ENCODE measurements around the gene IFT172. TPM values are rescaled to one million over a fixed set of nuclear protein-coding genes. Genes with fewer than 3 reads are reported as not detected.
"Not testable (repeated sequence)": the region's sequence is repeated elsewhere in the genome, so short reads cannot be mapped to it uniquely, and the experiment has no call there.

Gene IFT172
- polyA plus RNA-seq, 4 donors, result 41.1 to 48.0 (median 41.4) TPM

DNA sequence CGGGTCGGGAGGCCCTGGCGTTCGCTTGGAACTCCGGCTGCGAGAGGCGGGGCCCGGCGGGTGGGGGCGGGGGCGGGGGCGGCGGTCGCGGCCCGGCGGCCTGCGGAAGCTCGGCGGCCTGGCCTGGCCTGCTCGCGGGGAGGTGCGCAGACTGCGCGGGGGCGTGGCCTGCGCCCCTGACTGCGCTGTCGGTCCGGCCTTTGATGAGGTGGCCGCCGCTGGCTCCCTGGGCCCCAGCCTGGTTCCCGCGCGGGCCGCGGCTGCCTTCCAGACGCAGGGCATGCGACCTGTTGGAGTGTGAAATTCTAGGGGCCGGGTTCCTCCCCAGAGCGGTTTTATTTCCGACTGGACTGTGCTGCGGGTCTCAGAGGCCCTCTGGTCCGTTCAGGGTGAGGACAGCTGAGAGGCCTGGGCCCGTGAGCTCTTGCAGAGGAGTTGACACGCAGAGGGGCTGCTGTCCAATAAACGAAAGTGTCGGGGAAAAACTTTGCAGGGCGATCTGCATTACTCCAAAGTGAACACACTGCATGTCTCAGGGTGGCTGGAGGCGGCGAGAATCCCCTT lies 60.5 kb downstream of the IFT172 start:
- peak in 2 of 4 donors; percentile 61 to 63 for DNase-seq (ENCODE audit: low read depth in 4 of 4, low spot score in 3 of 4)

DNA sequence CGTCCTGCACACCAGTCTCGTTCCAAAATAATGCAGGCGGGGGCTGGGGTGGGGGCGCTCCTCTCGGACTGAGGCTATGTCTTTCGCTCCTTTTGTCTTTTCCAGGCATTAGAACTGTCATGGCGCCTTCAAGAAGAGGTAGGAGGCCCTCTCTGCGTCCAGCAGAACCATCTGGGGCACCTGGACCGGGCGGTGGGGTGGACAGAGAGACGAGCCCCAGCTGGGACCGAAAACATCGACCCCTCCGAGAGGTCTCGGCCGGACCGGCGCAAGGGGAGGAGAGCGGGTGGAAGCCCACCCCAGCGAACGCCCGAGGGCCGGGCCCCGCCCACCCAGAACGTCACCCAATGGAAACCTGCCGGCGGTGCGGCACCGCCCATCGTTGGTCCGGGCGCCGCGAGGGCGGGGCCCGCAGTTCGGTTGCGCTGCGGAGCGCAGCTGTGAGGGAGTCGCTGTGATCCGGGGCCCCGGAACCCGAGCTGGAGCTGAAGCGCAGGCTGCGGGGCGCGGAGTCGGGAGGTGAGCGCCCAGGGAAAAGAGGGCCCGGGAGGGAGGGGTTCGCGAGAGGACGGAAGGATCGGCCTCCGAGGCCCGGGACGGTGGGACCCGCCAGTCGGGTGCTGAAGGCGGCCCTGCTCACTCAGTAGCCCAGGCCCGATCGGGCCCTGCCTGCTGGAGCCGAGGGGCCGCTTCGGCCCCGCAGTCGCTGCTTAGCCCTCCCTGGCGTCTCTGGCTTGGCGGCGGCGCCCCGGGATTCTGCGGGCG lies 61.1 kb downstream of the IFT172 start, which contains the start of gene NRBP1:
TSS of gene NRBP1 (plus strand) at position 419 of the 765 bp plus-strand sequence. CDS start 4,643 bp downstream, outside the sequence.
- peak; percentile 91 to 96 (median 91) for DNase-seq (ENCODE audit: low read depth in 4 of 4, low spot score in 3 of 4)

DNA sequence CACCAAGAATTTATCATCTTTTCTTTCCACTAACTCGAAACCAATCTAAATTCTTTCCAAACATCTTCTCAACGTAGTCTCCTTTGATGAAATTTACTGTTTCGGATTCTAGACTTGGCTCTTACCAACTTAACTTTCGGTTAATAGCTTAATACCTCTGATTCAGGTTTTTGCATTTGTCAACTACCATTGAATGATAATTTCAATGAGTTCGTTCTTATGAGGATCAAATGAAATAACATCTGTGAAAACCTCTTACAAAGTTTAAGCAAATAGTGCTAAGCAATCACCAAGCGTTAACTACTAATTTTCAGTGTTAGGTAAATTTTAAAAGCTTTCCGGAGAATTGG lies 61.7 kb downstream of the IFT172 start:
- no peak for DNase-seq (ENCODE audit: low read depth in 4 of 4, low spot score in 3 of 4)

DNA sequence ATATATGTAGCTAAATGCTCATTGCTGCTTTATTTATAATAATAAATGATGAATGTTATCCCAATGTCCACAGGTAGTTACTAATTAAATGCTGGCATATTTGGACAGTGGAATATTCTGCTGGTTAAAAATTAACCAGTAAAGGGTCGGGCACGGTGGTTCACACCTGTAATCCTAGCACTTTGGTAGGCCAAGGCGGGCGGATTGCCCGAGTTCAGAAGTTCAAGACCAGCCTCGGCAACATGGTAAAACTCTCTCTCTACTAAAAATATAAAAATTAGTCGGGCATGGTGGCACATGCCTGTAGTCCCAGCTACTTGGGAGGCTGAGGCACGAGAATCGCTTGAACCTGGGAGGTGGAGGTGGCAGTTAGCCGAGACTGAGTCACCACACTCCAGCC lies 64.5 kb downstream of the IFT172 start:
- not testable (repeated sequence) for DNase-seq (ENCODE audit: low read depth in 4 of 4, low spot score in 3 of 4)

DNA sequence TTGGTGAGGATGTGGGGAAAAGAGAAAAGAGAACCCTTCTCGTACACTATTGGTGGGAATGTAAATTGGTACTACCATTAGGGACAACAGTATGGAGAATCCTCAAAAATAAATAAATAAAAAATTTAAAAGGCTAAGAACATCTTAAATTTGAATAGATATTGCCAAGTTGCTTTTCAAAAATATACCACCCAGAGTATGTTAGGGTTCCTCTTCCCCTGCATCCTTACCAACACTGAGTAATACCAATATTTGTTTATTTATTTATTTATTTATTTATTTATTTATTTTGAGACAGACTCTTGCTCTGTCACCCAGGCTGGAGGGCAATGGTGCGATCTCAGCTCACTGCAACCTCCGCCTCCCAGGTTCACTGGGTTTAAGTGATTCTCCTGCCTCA lies 66.6 kb downstream of the IFT172 start:
- DNase-seq (ENCODE audit: low read depth in 4 of 4, low spot score in 3 of 4), result no peak

DNA sequence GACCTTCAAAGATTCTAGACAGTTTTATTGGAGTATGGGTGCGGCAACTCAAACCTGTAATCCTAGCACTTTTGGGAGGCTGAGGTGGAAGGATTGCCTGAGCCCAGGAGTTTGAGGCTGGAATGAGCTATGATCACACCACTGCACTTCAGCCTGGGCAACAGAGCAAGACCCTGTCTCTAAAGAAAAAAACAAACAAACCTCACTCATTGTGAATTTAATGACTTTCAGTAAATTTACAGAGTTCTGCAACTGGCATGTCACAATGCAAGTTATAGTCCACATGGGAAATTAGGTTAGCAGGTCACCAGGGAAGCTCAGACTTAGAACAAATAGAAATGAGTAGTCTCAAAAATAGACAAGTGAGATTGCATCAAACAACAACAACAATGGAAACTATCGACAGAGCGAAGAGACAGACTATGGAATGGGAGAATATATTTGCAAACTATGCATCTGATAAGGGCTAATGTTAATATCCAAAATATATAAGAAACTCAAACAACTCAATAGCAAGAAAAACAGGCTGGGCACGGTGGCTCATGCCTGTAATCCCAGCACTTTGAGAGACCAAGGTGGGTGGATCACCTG lies 67.8 kb downstream of the IFT172 start:
- no peak for DNase-seq (ENCODE audit: low read depth in 4 of 4, low spot score in 3 of 4)

DNA sequence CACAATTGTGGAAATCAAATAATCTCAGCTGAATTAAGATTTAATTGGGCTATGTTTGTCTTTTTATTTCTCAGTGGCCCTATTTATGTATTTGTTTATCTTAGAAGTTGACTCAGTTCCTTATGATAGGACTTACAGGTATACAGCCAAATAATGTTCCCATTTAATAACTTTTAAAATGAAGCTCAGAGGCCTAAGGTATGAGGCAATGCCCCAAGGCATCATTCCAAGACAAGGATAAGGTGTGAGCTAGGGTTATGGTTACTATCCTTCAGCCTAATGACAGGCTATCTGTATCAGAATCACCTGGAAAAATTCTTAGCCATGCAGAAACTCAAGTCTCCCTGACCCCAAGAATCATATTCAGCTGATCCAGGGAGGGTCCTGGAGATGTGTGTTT lies 68.5 kb downstream of the IFT172 start:
- DNase-seq (ENCODE audit: low read depth in 4 of 4, low spot score in 3 of 4), result no peak

DNA sequence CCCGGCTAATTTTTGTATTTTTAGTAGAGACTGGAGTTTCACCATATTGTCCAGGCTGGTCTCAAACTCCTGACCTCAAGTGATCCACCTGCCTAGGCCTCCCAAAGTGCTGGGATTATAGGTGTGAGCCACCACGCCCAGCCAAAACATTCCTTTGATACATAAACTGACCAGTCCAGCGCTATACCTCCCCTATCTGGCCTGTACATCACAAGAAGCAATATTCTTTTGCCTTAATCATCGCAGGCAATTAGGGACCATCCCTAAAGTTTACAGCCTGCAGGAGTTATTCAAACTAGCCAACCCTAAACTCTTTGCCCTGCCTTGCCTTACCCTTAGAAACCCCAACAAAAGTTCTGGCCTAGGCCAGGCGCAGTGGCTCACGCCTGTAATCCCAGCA lies 73.4 kb downstream of the IFT172 start:
- no peak for DNase-seq (ENCODE audit: low read depth in 4 of 4, low spot score in 3 of 4)

DNA sequence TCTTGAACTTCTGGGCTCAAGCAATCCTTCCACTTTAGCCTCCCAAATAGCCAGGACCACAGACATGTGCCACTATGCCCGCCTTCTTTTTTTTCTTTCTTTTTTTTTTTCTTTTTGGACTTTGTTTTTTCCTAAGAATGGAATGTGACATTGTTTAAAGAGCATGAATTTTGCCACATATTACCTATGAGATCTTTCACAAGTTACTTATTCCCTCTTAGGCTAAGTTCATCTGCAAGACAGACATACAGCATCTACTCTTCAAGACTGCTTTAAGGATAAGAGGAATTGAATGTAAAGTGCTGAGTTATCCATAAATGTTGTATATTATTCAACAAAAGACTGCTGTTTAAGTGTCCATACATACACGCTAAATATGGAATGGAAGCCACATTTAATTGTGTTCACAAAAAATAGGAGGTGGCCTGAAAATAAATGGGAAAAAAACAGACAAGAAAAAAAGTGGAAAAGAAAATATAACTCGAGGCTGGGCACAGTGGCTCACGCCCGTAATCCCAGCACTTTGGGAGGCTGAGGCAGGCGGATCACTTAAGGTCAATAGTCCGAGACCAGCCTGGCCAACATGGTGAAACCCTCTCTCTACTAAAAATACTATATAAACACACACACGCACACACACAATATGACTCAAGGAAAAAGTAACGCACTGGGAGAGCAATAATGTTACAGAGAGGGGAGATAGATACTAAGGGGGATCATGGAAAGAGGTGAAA lies 77.0 kb downstream of the IFT172 start:
- DNase-seq (ENCODE audit: low read depth in 4 of 4, low spot score in 3 of 4), result no peak

DNA sequence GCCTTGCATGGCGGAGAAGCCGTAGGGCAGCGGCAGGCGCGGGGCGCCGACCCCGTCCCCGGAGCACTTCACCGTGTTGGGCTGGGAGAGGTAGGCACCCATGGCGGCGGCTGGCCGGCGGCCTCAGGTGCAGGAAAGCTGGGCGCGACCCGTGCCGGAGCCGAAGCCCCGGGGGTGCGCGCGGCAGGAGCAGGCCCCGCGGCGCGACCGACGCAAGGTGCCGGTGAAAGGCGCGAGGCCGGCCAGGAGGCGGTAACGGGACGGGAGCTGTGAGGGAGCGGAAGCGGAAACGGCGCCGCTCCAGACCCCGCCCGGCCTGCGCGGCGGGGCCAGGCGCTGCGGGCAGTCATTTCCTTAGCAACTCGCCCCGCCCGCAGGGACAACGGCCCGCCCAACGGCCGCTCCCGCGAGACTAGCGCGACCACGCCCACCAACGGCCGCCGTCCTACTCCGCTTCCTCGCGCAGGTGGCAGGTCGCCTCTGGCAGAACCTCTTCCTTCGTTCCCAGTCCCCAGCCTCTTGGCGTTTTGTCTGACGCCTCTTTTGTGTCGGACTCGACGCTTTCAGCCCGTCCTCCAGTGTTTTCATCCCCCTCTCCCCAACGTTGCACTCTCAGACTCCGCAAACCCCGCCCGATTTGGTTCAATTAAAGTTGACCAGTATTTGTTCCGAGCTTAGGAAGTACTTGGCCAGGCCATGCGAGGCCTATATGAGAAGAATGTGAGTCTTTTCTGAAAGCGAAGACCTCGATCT lies 80.0 kb downstream of the IFT172 start, which contains the start of gene PPM1G:
TSS of gene PPM1G (minus strand) at position 271 of the 753 bp plus-strand sequence. CDS start at position 102, 169 bp downstream.
- DNase-seq (ENCODE audit: low read depth in 4 of 4, low spot score in 3 of 4), result peak; percentile 85 to 91 (median 88)

DNA sequence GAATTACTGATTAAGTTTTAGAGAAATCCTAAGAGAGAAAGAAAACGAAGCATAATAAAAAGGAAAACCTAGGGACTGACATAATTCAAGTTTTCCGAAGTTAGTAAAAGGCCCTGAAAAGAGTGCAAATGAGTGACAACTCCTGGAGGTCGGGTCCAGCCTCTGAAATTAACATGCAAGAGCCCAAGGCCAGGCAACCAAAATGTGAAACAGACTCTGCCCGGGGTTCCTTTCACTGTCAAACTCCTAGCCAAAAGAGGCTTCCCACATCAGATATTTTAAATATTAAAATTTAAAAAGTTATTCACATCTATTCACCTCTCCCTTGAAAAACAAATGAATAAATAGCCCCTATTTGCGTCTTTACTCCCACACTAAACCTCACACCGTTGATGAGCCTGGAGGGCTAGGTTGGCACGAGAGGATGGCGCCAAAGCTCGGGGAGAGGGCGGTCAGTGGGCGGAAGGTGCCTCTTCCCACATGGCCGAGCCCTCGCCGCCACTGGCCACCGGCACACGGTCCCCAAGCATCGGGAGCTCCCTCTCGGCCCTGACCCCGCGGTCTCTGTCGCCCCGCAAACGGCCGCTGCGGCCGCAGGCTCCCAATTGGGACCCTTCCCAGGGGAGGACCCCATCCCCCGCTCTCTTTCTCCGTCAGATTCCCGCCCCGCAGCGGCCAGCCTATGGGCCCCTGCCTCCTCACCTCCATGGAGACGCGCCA lies 80.8 kb downstream of the IFT172 start:
- DNase-seq (ENCODE audit: low read depth in 4 of 4, low spot score in 3 of 4), result no peak

DNA sequence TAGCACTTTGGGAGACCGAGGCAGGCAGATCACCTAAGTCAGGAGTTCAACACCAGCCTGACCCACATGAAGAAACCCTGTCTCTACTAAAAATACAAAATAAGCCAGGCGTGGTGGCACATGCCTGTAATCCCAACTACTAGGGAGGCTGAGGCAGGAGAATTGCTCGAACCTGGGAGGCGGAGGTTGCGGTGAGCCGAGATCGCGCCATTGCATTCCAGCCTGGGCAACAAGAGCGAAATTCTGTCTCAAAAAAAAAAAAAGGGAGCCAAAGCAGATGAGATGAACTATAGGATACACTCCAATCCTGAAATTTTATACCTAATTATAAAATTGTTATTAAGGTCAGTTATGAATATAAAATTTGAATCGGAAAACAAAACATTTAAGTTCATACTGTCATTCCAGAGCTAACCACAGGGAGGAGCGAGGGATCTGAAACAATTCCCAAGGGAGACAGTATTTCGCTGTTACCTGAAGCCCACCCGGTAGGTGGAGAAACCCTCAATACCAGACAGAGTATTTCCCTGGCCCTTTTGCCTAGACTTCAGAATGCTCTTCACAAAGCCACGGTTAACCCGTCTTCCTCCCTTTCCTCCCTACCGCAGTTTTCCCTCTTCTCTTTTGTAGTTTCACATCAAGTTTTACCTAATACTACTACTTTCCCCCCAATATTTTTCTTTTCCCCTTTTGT lies 81.6 kb downstream of the IFT172 start:
- DNase-seq (ENCODE audit: low read depth in 4 of 4, low spot score in 3 of 4), result peak in 2 of 4 donors; percentile 36 to 40

DNA sequence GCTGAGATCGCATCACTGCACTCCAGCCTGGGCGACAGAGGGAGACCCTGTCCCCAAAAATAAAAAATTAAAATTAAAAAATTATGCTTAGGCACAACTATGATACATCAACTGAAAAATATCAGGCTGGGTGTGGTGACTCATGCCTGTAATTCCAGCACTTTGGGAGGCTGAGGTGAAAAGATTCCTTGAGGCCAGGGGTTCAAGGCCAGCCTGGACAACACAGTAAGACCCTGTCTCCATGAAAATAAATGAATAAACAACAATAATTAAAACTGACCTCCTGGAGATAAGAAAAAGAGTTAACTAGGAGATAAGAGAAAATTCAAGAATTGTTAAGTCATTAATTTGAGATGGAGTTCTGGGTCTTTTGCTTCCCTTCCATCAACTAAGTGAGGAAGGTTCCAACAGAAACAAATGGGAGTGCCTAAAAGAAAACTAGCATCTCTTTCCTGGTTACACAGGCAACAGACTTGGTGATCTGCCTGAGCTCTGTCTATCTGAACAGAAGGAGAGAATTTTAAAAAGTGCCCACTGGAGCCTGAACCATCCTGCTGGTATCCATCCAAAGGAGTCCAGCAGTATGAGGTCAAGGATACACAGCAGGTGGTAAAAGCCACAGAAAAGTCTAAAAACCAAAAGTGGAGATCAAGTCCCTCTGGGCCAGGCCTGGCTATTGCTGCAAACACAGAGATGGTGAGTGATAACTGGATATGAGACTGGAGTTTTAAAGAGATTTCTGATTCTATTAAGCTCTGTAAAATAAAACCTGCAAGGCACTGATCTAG lies 89.0 kb downstream of the IFT172 start:
- no peak for DNase-seq (ENCODE audit: low read depth in 4 of 4, low spot score in 3 of 4)

DNA sequence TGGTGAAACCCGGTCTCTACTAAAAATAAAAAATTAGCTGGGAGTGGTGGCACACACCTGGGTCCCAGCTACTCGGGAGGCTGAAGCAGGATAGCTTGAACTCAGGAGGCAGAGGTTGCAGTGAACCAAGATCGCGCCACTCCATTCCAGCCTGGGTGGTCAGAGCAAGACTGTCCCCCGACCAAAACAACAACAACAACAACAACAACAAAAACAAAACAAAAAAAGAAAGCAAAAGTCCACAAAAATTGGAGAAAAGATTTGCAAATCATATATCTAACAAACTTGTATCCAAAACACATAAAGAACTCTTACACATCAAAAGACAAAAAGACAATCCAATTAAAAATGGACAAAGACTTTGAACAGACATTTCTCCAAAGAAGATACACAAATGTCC lies 90.6 kb downstream of the IFT172 start:
- no peak for DNase-seq (ENCODE audit: low read depth in 4 of 4, low spot score in 3 of 4)
